ENCODE data around the gene SPEN.

The SPEN gene

DNA sequence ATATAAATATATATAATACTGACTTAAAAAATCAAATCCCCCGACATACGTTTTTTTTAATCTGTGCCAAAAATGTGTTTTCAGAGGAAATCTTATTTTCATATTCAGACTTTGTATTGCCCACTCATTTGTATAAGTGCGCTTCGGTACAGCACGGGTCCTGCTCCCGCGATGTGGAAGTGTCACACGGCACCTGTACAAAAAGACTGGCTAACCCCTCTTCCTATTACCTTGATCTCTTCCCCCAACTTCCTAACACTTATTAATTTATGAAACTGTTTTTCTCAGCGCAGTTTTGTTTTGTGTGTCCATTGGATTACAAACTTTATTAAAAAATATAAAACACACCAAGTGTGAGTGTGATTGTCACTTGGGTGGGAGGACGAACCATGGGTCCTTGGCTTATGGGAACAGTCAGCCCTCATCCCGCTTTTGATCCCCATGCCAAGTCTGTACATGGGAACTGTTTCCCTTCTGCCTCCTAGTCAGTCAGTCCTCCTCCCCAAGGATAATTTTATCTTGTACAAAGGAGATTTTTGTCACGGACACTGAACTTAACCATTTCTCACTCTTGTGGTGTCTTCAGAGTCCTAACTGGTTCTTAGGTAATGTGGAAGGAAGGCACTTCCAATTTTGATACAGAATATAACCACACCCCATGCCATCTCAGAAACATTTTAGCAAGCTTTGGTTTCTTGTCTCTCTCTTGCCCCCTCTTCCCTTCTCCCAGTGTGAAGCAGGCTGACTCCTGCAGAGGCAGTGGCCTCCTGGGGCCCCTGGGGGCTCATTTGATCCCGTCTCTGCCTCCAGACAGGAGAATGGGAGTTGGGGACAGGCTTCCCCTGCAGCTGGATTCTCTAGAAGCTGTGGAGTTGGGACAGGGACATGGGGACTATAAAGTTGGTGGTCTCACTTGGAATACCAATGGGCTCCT lies 92.9 kb downstream of the SPEN start:
- Histone ChIP-seq H3K79me2 (ENCODE audit: control insufficient read depth, low read length) (no peaks in the 10 kb centered on the region), H3K9me2 (replicated peaks; ENCODE audit: control insufficient read depth, low read length) (no peaks in the 10 kb centered on the region), H3K4me2 (ENCODE audit: low read length) (no peak overlapping the region), H3K36me3 (ENCODE audit: control insufficient read depth, low read length) (peaks cover 89% of the 10 kb centered on the region), H3K27ac (ENCODE audit: low read depth, low read length) (no peak overlapping the region), H3K9me3 (ENCODE audit: control insufficient read depth, insufficient read depth, low read length) (no peaks in the 10 kb centered on the region), H3K27me3 (ENCODE audit: control insufficient read depth, low read length) (no peaks in the 10 kb centered on the region), H3K4me3 (ENCODE audit: low read length) (no peak overlapping the region), H4K20me1 (ENCODE audit: control insufficient read depth, insufficient read depth, low read depth, low read length) (no peaks in the 10 kb centered on the region), H3F3A (ENCODE audit: control insufficient read depth, insufficient read depth) (peaks cover 9% of the 10 kb centered on the region; the same call in 1 of the 2 replicates), H3K4me1 (ENCODE audit: control insufficient read depth, low read length) (no peaks in the 10 kb centered on the region)
- no peak for TF ChIP-seq EZH2phosphoT487 (IDR thresholded peaks at IDR 0.05; ENCODE audit: borderline replicate concordance, low read length)
- TF ChIP-seq, protein P1, sequence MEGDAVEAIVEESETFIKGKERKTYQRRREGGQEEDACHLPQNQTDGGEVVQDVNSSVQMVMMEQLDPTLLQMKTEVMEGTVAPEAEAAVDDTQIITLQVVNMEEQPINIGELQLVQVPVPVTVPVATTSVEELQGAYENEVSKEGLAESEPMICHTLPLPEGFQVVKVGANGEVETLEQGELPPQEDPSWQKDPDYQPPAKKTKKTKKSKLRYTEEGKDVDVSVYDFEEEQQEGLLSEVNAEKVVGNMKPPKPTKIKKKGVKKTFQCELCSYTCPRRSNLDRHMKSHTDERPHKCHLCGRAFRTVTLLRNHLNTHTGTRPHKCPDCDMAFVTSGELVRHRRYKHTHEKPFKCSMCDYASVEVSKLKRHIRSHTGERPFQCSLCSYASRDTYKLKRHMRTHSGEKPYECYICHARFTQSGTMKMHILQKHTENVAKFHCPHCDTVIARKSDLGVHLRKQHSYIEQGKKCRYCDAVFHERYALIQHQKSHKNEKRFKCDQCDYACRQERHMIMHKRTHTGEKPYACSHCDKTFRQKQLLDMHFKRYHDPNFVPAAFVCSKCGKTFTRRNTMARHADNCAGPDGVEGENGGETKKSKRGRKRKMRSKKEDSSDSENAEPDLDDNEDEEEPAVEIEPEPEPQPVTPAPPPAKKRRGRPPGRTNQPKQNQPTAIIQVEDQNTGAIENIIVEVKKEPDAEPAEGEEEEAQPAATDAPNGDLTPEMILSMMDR (IDR thresholded peaks at IDR 0.05; ENCODE audit: low read depth, low read length, poor library complexity, severe bottlenecking) = no peak

DNA sequence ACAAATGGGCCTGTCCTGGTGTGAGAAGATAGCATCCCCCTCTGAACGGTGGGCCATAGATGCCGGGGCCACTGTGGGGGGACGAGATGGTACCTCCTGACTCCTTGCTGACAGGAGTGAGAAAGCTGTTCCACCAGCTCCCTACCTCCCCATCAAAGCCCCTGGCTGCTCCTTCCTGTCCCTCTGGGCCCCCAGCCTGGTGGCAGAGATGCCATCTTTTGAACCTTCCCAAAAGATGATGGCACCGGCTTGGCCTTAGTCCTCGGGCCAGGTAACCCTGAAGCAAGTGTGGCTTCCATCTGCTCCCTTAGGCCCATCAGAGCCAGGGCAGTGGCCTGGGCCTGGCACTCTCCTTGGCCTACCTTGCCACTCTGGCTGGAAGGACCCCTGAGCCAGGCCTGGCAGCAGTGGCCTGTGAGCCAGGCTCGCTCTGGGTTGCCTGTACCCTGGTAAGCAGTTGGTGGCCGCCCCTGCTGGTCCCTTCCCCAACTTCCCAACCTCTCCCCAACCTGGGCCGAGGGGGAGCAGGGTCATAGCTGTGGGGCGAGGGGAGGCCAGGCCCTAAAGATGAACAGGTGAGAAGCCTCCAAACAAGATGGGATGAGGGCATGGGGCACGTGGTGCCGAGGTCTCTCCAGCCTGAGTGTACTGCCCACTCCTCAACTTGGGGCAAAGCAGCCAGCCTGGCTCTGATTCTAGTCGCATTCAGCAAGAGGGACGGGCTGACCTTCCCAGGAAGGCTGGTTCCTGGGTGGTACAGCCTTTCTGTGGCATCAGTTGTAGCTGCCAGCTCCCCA lies 93.7 kb downstream of the SPEN start:
- Histone ChIP-seq H3K9me2 (replicated peaks; ENCODE audit: control insufficient read depth, low read length) (no peaks in the 10 kb centered on the region), H3K27ac (ENCODE audit: low read depth, low read length) (no peak overlapping the region), H3K27me3 (ENCODE audit: control insufficient read depth, low read length) (no peaks in the 10 kb centered on the region), H3K36me3 (ENCODE audit: control insufficient read depth, low read length) (peaks cover 90% of the 10 kb centered on the region), H3K4me3 (ENCODE audit: low read length) (no peak overlapping the region), H3K4me1 (ENCODE audit: control insufficient read depth, low read length) (no peaks in the 10 kb centered on the region), H3K9me3 (ENCODE audit: control insufficient read depth, insufficient read depth, low read length) (no peaks in the 10 kb centered on the region), H3F3A (ENCODE audit: control insufficient read depth, insufficient read depth) (peaks cover 9% of the 10 kb centered on the region; the same call in 1 of the 2 replicates), H4K20me1 (ENCODE audit: control insufficient read depth, insufficient read depth, low read depth, low read length) (no peaks in the 10 kb centered on the region), H3K4me2 (ENCODE audit: low read length) (no peak overlapping the region), H3K79me2 (ENCODE audit: control insufficient read depth, low read length) (no peaks in the 10 kb centered on the region)
- TF ChIP-seq, protein P1 (IDR thresholded peaks at IDR 0.05; ENCODE audit: low read depth, low read length, poor library complexity, severe bottlenecking) = no peak
- no peak for TF ChIP-seq EZH2phosphoT487 (IDR thresholded peaks at IDR 0.05; ENCODE audit: borderline replicate concordance, low read length)

DNA sequence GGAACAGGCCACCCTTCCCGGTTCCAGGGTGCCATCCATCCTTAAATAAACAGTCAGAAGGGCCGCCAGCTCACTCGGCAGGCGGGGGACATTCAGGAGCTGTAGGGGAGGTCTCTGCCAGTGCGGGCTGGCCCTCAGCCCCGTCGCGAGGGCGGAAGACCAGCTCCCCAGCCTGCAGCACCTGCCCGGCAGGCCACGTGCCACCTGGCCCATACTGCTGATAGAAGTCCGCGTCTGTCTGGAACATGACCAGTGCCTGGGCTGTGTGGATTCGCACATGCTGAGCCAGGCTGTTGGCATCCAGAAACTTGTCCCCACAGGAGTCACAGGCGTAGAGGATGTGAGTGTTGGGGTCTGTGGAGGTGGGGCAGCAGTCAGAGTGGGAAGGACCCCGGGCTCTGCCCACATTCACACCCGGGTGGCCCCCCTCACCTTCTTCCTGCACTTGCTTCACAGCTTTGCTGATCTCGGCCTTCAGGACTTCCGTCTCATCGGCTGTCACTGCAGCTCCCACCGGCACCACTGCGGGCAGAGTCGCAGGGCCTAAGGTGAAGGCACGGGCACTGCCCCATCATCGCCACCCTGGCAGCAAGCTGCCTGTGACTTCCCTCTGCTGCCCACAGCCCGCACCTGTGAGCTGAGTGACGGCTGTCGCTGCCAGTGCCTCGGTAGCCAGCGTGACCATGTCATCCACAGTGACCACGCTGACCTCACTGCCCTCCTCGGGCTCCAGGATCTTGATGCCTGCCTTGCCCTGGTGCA lies 94.6 kb downstream of the SPEN start:
- Histone ChIP-seq H3F3A (ENCODE audit: control insufficient read depth, insufficient read depth) (peaks cover 9% of the 10 kb centered on the region; the same call in 1 of the 2 replicates), H3K4me3 (ENCODE audit: low read length) (no peak overlapping the region), H3K4me2 (ENCODE audit: low read length) (no peak overlapping the region), H3K36me3 (ENCODE audit: control insufficient read depth, low read length) (peaks cover 92% of the 10 kb centered on the region), H3K9me2 (replicated peaks; ENCODE audit: control insufficient read depth, low read length) (no peaks in the 10 kb centered on the region), H3K27me3 (ENCODE audit: control insufficient read depth, low read length) (no peaks in the 10 kb centered on the region), H3K27ac (ENCODE audit: low read depth, low read length) (no peak overlapping the region), H3K4me1 (ENCODE audit: control insufficient read depth, low read length) (no peaks in the 10 kb centered on the region), H3K9me3 (ENCODE audit: control insufficient read depth, insufficient read depth, low read length) (no peaks in the 10 kb centered on the region), H4K20me1 (ENCODE audit: control insufficient read depth, insufficient read depth, low read depth, low read length) (no peaks in the 10 kb centered on the region), H3K79me2 (ENCODE audit: control insufficient read depth, low read length) (no peaks in the 10 kb centered on the region; the same call in 1 of the 2 replicates)
- no peak for TF ChIP-seq EZH2phosphoT487 (IDR thresholded peaks at IDR 0.05; ENCODE audit: borderline replicate concordance, low read length)
- TF ChIP-seq, protein P1 (IDR thresholded peaks at IDR 0.05; ENCODE audit: low read depth, low read length, poor library complexity, severe bottlenecking) = no peak

Data from DOHH2 (cell line).